ENCODE measurements around the gene PHRF1. TPM values are rescaled to one million over a fixed set of nuclear protein-coding genes. Genes with fewer than 3 reads are reported as not detected.

Gene PHRF1
- total and polyA plus RNA-seq, 9 donors: 3.8 to 34.2 (median 28.8) TPM

GRCh38 chr11:544817-545166 lies 31.5 kb upstream of the PHRF1 start:
- Histone ChIP-seq H3K4me3 (no peak overlapping the region), H3K9me3 (no peaks in the 10 kb centered on the region), H3K4me1 (ENCODE audit: insufficient read depth) (no peaks in the 10 kb centered on the region), H3K27me3 (no peaks in the 10 kb centered on the region), H3K27ac (no peak overlapping the region), H3K36me3 (no peaks in the 10 kb centered on the region)
- no peak for TF ChIP-seq POLR2A (IDR thresholded peaks at IDR 0.05)
- TF ChIP-seq CTCF (IDR thresholded peaks at IDR 0.05): no peak
- WGBS, 3 donors: 79 to 84% (median 81%) methylated on average over 5 of the region's 5 CpGs
- intact Hi-C loops (cut with DNase I): no loop called here
- no peak for DNase-seq

- Histone ChIP-seq H3K4me3 (no peak overlapping the region), H3K4me1 (ENCODE audit: insufficient read depth) (no peaks in the 10 kb centered on the region), H3K27me3 (no peaks in the 10 kb centered on the region), H3K9me3 (no peaks in the 10 kb centered on the region), H3K27ac (no peak overlapping the region), H3K36me3 (no peaks in the 10 kb centered on the region)
- TF ChIP-seq POLR2A (IDR thresholded peaks at IDR 0.05) (no peak), EP300 (IDR thresholded peaks at IDR 0.05) (no peak), CTCF (IDR thresholded peaks at IDR 0.05) (no peak)
- 79 to 90% (median 88%) methylated on average over 11 of the region's 11 CpGs for WGBS, 3 donors
- peak in 1 of 5 donors; percentile 15 for DNase-seq
- intact Hi-C loops (cut with DNase I): no loop called here
Measured at GRCh38 chr11:545171-545570, 31.1 kb upstream of the PHRF1 start.

GRCh38 chr11:548700-549603 lies 27.3 kb upstream of the PHRF1 start:
- Histone ChIP-seq H3K9me3 (no peaks in the 10 kb centered on the region), H3K27ac (no peak overlapping the region), H3K27me3 (peaks cover 3% of the 10 kb centered on the region), H3K4me1 (ENCODE audit: insufficient read depth) (no peaks in the 10 kb centered on the region), H3K4me3 (no peak overlapping the region), H3K36me3 (no peaks in the 10 kb centered on the region)
- no peak for TF ChIP-seq CTCF (IDR thresholded peaks at IDR 0.05)
- no peak for TF ChIP-seq POLR2A (IDR thresholded peaks at IDR 0.05)
- TF ChIP-seq EP300 (IDR thresholded peaks at IDR 0.05): no peak
- DNase-seq: no peak
- intact Hi-C loops (cut with DNase I): no loop called here
- 86 to 89% (median 86%) methylated on average over 28 to 32 of the region's 32 CpGs for WGBS, 3 donors

- Histone ChIP-seq H3K9me3 (no peaks in the 10 kb centered on the region), H3K4me3 (no peak overlapping the region), H3K27ac (no peak overlapping the region), H3K36me3 (no peaks in the 10 kb centered on the region), H3K27me3 (peaks cover 3% of the 10 kb centered on the region), H3K4me1 (ENCODE audit: insufficient read depth) (peaks cover 1% of the 10 kb centered on the region)
- WGBS, 3 donors: 91 to 93% (median 93%) methylated on average over 25 of the region's 25 CpGs
- DNase-seq: no peak
- intact Hi-C loops (cut with DNase I): loop anchor here in 2 of 4 donors (5.0 kb wide), 2 partner anchors 172 to 177 kb away; no protein-coding TSS in a partner anchor
- no peak for TF ChIP-seq CTCF (IDR thresholded peaks at IDR 0.05)
- no peak for TF ChIP-seq EP300 (IDR thresholded peaks at IDR 0.05)
- no peak for TF ChIP-seq POLR2A (IDR thresholded peaks at IDR 0.05)
Measured at GRCh38 chr11:550021-550745, 26.1 kb upstream of the PHRF1 start.

Data from ovary (tissue), 9 donors.